Measurements from ENCODE around the gene CTTN.

CTTN gene

DNA sequence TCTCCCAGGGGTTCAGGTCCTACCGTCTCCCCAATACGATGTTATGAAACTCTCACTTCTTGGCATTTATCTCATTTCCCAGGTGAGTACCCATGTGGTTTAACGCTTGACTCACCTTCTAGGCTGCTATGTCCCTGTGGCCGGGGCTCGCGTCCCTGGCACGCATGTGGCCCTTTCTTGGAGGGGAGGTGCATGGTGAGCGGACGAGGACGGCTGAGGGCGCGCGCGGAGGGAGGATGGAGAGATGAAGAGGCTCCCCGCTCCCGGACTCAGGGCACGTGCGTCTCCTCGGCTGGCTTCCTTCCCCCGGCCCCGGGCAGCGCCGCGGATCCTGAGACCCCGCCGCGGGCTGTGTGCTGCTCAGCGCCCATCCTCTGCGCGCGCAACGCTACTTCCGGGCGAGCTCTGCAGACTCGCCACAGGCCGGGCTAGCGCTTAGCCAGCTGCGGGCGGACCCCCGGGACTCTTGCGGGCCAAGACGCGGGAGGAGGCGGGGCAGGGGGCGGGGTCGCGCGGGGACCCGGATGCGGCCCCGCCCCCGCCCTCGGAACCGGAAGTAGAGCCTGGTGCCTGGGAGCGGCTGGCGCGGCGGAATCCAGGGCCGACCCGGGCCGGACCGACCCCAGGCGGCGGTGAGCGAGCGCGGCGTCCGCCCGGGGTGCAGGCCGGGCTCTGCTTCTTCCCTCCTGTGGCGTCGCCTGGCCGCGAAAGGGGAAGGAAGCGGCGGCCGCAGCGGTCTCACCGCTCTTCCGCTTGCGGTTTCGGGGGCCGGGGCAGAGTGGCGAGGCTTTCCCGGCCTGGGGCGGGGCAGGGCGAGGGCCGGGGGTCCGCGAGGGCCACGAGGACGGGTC, at the start of gene CTTN:
CTTN (plus strand) TSS at position 547 of the 851 bp plus-strand sequence. CDS start 8,769 bp downstream, outside the sequence.
- peak; percentile 40 to 71 (median 53) for DNase-seq (ENCODE audit: low read depth in 2 of 3, low spot score in 1 of 3)

GRCh38 chr11:70348608-70349007, 49.7 kb upstream of the CTTN start:
- no peak for DNase-seq (ENCODE audit: low read depth in 2 of 3, low spot score in 1 of 3)

GRCh38 chr11:70351646-70352045, 46.7 kb upstream of the CTTN start:
- DNase-seq (ENCODE audit: low read depth in 2 of 3, low spot score in 1 of 3), result no peak

GRCh38 chr11:70352100-70352499, 46.2 kb upstream of the CTTN start:
- DNase-seq (ENCODE audit: low read depth in 2 of 3, low spot score in 1 of 3), result no peak

GRCh38 chr11:70352601-70353000, 45.7 kb upstream of the CTTN start:
- no peak for DNase-seq (ENCODE audit: low read depth in 2 of 3, low spot score in 1 of 3)

GRCh38 chr11:70353329-70353728, 45.0 kb upstream of the CTTN start:
- DNase-seq (ENCODE audit: low read depth in 2 of 3, low spot score in 1 of 3), result no peak

DNA sequence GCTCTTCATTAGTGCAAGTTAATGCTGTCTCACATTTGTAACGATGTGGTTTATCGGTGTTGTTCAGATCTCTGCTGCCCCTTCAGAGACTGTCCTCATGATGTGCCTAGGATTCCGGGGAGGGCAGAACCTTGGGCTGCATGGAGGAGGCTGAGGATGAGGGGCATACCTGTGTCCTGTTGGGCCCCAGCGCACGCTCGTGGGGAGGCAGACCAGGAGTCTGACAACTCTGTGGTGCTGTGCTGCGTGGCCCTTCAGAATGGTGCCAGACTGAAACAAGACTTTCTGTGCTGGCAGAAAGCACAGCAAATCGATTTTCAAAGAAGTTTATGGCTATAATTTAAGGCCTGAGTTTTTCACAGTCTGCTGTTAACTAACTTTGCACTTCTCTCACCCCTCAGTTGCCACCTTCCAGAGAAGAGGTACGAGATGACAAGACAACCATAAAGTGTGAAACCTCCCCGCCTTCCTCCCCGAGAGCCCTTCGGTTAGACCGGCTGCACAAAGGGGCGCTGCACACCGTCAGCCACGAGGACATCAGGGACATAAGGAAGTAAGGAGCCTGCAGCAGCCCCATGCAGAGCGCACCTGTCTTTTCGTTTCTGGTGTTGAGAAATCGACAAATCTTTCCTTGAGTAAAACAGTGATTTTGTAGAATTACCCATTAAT, 44.3 kb upstream of the CTTN start:
- DNase-seq (ENCODE audit: low read depth in 2 of 3, low spot score in 1 of 3), result no peak

- DNase-seq (ENCODE audit: low read depth in 2 of 3, low spot score in 1 of 3), result no peak
Measured at GRCh38 chr11:70354629-70355028, 43.7 kb upstream of the CTTN start.

DNA sequence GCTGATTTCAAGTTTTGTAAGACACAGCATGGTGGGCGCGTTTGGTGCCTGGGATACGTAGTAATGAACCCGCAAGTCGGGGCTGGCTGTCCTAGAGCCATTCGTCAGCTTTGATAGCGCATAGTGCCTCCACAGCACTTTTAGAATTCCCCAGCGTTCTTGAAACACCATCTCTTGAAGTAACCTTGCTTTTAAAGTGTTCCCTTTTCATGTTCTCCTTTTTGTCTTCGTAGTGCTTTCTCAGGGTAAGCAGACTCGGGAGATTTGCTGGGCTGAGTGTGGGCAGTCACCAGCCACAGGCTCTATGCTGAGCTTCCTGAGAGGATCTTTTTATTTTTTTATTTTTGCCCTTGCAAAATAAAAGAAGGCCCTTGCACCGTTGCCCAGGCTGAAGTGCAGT, 39.6 kb upstream of the CTTN start:
- no peak for DNase-seq (ENCODE audit: low read depth in 2 of 3, low spot score in 1 of 3)

DNA sequence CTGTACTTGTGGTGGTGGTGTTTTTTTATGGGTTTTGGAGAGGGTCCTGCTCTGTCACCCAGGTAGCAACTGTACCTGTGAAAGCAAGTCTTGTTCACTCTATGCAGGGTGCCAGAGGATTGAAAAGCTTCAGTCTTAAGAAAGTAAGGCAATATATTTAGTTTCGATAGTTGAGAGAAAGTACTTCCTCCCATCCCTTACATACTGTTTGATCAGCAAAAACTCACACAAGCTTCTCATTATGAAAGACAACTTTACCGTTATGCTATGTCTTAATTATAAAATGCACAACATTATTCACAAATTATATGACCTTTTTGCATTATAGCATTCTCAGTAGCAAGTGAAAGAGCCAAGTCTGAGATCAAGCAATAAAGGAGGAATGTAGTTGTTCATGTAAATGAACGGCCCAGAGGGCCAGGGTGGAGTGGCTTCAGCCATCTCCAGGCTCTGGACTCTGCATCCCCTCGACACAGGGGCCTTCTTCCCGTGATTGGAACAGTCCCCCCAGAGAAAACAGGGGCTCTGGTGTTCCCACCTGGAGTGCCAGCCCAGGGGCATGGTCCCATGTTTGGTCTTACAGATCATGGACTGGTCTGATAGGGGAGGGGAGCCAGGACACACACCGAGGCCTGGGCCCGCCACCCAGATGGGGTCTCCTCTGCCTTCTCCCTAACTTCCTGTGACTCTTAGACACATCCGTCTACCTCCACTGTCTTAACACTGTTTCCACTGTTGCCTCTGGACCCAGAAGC, 38.7 kb upstream of the CTTN start:
- DNase-seq (ENCODE audit: low read depth in 2 of 3, low spot score in 1 of 3), result no peak

DNA sequence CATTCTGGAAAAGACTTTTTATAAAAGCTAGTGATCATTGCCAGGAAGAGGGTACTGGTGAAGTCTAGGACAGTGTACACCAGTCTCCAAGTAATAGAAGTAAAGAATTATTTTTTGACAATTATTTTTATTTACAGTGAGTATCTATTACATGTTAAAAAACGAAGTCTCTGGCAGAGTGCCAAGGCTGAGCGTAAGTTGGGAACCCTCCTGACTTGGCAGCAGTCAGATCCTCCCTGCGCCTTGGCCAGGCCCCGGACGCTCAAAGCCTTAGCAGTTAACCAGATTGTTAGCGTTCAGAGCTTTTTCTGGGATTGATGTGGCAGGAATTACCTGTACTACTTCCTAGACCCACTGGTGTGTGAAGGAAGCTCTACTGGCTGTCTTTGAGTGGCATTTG, 38.1 kb upstream of the CTTN start:
- no peak for DNase-seq (ENCODE audit: low read depth in 2 of 3, low spot score in 1 of 3)

- DNase-seq (ENCODE audit: low read depth in 2 of 3, low spot score in 1 of 3), result no peak
Measured at GRCh38 chr11:70364178-70364577, 34.2 kb upstream of the CTTN start.

DNA sequence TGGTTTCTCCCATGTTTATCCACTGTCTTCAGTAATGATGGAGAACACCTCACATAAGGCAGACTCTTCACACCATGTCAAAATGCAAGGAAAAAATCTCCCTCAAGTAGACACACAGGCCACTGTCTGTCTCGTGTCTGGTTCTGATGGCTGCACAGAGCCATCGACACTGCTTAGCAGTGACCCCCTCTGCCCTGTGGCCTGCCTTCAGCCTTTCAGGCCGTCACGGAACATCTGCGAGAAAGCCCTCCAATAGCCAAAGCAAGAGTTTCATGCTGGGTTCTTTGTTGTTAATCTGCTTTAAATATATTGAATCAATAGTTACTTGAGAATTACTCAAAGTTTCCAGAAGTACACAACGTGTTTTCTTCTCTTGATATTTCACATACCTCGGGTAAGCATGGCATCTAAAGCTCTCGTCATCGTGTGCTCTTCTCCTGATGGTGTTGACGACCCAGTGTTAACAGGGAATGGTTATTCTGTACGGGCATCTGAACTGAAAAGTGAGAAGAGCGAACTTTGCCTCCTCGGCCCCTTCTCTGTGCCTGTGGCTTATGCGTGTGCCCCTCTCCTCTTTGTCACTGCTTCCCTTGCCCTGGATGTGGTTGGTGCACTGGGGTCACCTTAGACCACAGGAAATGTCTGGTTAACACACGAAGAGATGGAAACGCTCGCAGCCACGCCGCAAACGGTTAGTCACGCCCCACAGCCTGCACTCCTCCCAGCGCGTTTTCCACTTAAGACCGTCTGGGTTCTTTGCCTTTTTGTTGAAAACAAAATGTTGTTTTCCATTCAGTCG, 33.4 kb upstream of the CTTN start:
- DNase-seq (ENCODE audit: low read depth in 2 of 3, low spot score in 1 of 3), result peak; percentile 67 to 69 (median 69)

- no peak for DNase-seq (ENCODE audit: low read depth in 2 of 3, low spot score in 1 of 3)
Measured at GRCh38 chr11:70365544-70365927, 32.8 kb upstream of the CTTN start.

GRCh38 chr11:70367071-70367470, 31.3 kb upstream of the CTTN start:
- no peak for DNase-seq (ENCODE audit: low read depth in 2 of 3, low spot score in 1 of 3)

DNA sequence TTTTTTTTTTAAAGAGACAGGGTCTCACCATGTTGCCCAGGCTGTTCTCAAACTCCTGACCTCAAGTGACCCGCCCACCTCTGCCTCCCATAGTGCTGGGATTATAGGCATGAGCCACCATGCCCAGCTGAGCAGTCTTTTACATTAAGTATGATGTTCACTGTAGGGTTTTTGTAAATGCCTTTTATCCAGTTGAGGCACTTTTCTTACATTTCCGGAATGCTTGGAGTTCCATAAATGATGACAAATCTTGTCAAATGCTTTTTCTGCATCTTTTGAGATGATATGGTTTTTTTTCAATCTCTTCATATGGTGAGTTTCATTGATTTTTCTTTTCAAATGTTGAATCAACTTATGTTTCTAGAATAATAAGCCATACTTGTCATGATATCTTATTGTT, 29.4 kb upstream of the CTTN start:
- DNase-seq (ENCODE audit: low read depth in 2 of 3, low spot score in 1 of 3), result no peak

GRCh38 chr11:70371241-70371640, 27.1 kb upstream of the CTTN start:
- DNase-seq (ENCODE audit: low read depth in 2 of 3, low spot score in 1 of 3), result no peak

- no peak for DNase-seq (ENCODE audit: low read depth in 2 of 3, low spot score in 1 of 3)
Measured at GRCh38 chr11:70372076-70372475, 26.3 kb upstream of the CTTN start.

DNA sequence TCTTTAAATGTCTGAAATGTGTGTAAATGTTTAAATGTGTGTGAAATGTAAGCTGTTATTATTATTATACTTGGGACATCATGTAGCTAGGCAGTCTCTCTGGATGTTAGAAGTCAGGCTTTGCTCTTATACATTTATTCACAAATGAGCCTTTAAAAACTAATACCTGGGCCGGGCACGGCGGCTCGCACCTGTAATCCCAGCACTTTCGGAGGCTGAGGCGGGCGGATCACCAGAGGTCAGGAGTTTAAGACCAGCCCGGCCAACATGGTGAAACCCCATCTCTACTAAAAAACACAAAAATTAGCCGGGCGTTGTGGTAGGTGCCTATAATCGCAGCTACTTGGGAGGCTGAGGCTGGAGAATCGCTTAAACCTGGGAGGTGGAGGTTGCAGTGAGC, 21.7 kb upstream of the CTTN start:
- no peak for DNase-seq (ENCODE audit: low read depth in 2 of 3, low spot score in 1 of 3)

DNA sequence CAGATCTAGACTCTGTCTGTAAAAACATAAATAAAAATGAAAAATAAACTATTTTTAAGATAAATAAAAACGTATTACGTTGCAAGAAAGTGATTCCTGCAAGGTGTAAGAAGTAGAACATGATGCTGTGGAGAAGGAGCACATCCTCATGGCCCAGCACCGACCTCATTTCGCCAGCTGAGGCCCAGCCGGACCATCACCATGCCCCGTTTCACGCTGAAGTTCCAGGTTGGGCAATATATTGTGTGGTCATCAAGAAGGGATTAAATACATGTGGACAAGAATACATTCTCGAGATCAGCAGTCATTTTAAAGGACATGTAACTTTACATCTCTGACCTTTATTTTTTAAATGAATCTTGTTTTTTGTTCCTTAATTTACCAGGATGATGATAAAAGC, 20.7 kb upstream of the CTTN start:
- DNase-seq (ENCODE audit: low read depth in 2 of 3, low spot score in 1 of 3), result no peak

DNA sequence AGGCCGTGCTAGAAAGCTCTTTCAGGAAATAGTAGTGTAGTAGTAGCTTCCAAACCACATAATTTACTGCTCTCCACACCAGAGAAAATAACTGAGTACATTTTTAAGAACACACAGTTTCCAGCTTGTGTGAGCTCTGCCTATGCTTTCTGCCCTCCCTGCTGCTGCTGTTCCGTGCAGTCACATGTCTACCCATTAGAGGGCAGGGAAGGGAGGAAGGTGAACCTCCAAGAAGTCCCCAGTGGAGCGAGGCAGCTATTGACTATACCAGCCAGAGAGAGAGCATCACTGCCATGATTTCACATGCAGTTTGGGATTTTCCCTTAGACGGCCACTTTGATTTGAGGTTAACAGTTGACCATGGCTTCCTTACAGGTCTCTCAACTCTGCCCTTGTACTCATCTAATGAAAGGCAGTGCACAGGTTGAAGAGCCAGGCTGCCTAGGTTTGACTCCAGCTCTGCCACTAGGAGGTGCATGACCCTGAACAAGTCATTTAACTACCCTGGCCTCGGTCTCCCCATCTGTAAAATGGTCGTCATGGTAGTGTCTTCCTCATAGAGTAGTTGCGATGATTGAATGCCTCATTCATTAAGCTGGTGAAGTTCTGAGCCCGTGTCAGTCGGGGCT, 19.7 kb upstream of the CTTN start:
- DNase-seq (ENCODE audit: low read depth in 2 of 3, low spot score in 1 of 3), result no peak
